GM23338 (cell line): ENCODE measurements around the gene RASSF1. TPM values are rescaled to one million over a fixed set of nuclear protein-coding genes. Genes with fewer than 3 reads are reported as not detected.
A peak's percentile ranks its signal among the peaks of the same experiment; 100 is the strongest.

Experiments used
- ATAC-seq: fragments of 200-7000 bp; cut with Tn5 transposase; 3 replicates; pipeline ENCODE4 v1.9.1; 2020
- DNase-seq: peaks from one replicate; pipeline ENCODE4 v3.0.0-alpha.2; 2015; ENCODE audit warnings: low spot score
- H2AFZ ChIP-seq: fragments of 200-600 bp; sonication (generic); 2 replicates; pipeline ENCODE4 v1.8.0; 2016; ENCODE audit warnings: antibody characterized with exemption, mild to moderate bottlenecking, moderate library complexity
- H3F3A ChIP-seq: fragments of 200-600 bp; sonication (generic); replicated peaks from 2 replicates; pipeline ENCODE4 v1.8.0; 2017; ENCODE audit warnings: antibody characterized with exemption, mixed run types, low read depth
- H3K27ac ChIP-seq: fragments of 200-600 bp; sonication (generic); 2 replicates; pipeline ENCODE4 v1.6.1; 2016; ENCODE audit warnings: low read depth
- H3K27me3 ChIP-seq: fragments of 200-600 bp; sonication (generic); 2 replicates; pipeline ENCODE4 v1.8.0; 2016; ENCODE audit warnings: mild to moderate bottlenecking, mixed run types, moderate library complexity; ENCODE audit not compliant: insufficient read depth
- H3K36me3 ChIP-seq: fragments of 200-600 bp; sonication (generic); 2 replicates; pipeline ENCODE4 v1.8.0; 2016; ENCODE audit warnings: mild to moderate bottlenecking; ENCODE audit not compliant: insufficient read depth
- H3K4me1 ChIP-seq: fragments of 200-600 bp; sonication (generic); 2 replicates; pipeline ENCODE4 v1.8.0; 2016; ENCODE audit warnings: mild to moderate bottlenecking, moderate library complexity; ENCODE audit not compliant: insufficient read depth
- H3K4me2 ChIP-seq: fragments of 200-600 bp; sonication (generic); 2 replicates; pipeline ENCODE4 v1.7.1; 2017; ENCODE audit warnings: mixed run types
- H3K4me3 ChIP-seq: fragments of 200-600 bp; sonication (generic); 2 replicates; pipeline ENCODE4 v1.6.1; 2016; ENCODE audit warnings: mixed run types
- H3K79me2 ChIP-seq: fragments of 200-600 bp; sonication (generic); replicated peaks from 2 replicates; pipeline ENCODE4 v1.8.0; 2017; ENCODE audit warnings: mild to moderate bottlenecking; ENCODE audit not compliant: insufficient read depth
- H3K9me2 ChIP-seq: fragments of 200-600 bp; sonication (generic); 2 replicates; pipeline ENCODE4 v1.8.0; 2017; ENCODE audit not compliant: insufficient read depth
- H4K20me1 ChIP-seq: fragments of 200-600 bp; sonication (generic); replicated peaks from 2 replicates; pipeline ENCODE4 v1.8.0; 2017; ENCODE audit warnings: mild to moderate bottlenecking; ENCODE audit not compliant: insufficient read depth
- H3K27ac Mint-ChIP-seq: 2 replicates; pipeline ENCODE4 v1.8.0; 2020; ENCODE audit warnings: inconsistent platforms, mild to moderate bottlenecking, moderate library complexity, mixed read lengths
- H3K27me3 Mint-ChIP-seq: 3 replicates; pipeline ENCODE4 v1.8.0; 2022; ENCODE audit warnings: low read depth, mild to moderate bottlenecking, moderate library complexity, mixed read lengths, inconsistent platforms; ENCODE audit not compliant: insufficient read depth, poor library complexity
- H3K36me3 Mint-ChIP-seq: 3 replicates; pipeline ENCODE4 v1.8.0; 2021; ENCODE audit warnings: low read depth, mild to moderate bottlenecking, inconsistent platforms, moderate library complexity, mixed read lengths
- H3K4me1 Mint-ChIP-seq: 3 replicates; pipeline ENCODE4 v1.8.0; 2020; ENCODE audit warnings: mild to moderate bottlenecking, inconsistent platforms, mixed read lengths
- H3K4me3 Mint-ChIP-seq: 3 replicates; pipeline ENCODE4 v1.8.0; 2021; ENCODE audit warnings: moderate library complexity, mild to moderate bottlenecking, inconsistent platforms, mixed read lengths
- H3K9me3 Mint-ChIP-seq: 3 replicates; pipeline ENCODE4 v1.8.0; 2020; ENCODE audit warnings: moderate library complexity, mild to moderate bottlenecking, inconsistent platforms, mixed read lengths
- CTCF ChIP-seq, 2 experiments: fragments of 200-600 bp in 1 of 2; sonication (generic) in 1 of 2; conservative IDR thresholded peaks; 2 replicates each; pipeline versions ENCODE4 v1.5.1 to v1.6.1; 2016 to 2017; ENCODE audit warnings: antibody characterized with exemption in 2 of 2, low read depth in 2 of 2, mild to moderate bottlenecking in 2 of 2, moderate library complexity in 1 of 2
- EZH2 ChIP-seq: fragments of 200-600 bp; sonication (generic); IDR thresholded peaks from one replicate; pipeline ENCODE4 v1.8.0; 2017; ENCODE audit warnings: antibody characterized with exemption, mild to moderate bottlenecking, low read depth; ENCODE audit not compliant: unreplicated experiment
- EZH2phosphoT487 ChIP-seq: fragments of 200-600 bp; sonication (generic); IDR thresholded peaks from one replicate; pipeline ENCODE4 v1.8.1; 2018; ENCODE audit warnings: antibody characterized with exemption; ENCODE audit not compliant: unreplicated experiment
- JUNB ChIP-seq: IDR thresholded peaks from one replicate; pipeline ENCODE4 v1.6.1; 2016; ENCODE audit warnings: antibody characterized with exemption; ENCODE audit not compliant: unreplicated experiment
- REST ChIP-seq: IDR thresholded peaks from one replicate; pipeline ENCODE4 v1.6.1; 2018; ENCODE audit warnings: antibody characterized with exemption; ENCODE audit not compliant: unreplicated experiment
- STAT1 ChIP-seq: IDR thresholded peaks from one replicate; pipeline ENCODE4 v1.6.1; 2016; ENCODE audit warnings: antibody characterized with exemption; ENCODE audit not compliant: unreplicated experiment
- ZNF114 ChIP-seq: fragments of 250-450 bp; sonication (Bioruptor Pico); IDR thresholded peaks from 2 replicates; pipeline ENCODE4 v1.5.0; 2020; ENCODE audit warnings: mild to moderate bottlenecking, moderate library complexity
- ZNF331 ChIP-seq: fragments of 250-450 bp; sonication (Bioruptor Pico); IDR thresholded peaks from 2 replicates; pipeline ENCODE4 v1.5.0; 2020; ENCODE audit warnings: low read depth, mild to moderate bottlenecking, moderate library complexity
- polyA plus RNA-seq: library from polyadenylated mRNA; unstranded; fragments of >200 nt; fragmentation: Nextera tagmentation; extraction: Ambion mirVana; gene quantifications from 2 replicates; pipeline ENCODE4 v1.2.1, GENCODE V29; 2016
- total RNA-seq: library from RNA; depleted of rRNA; stranded (reverse); fragments of >200 nt; shearing (Covaris generic); gene quantifications from 2 replicates; pipeline ENCODE4 v1.2.3, GENCODE V29; 2014
- TF ChIP-seq, protein P1 (sequence below): IDR thresholded peaks from 2 replicates; pipeline ENCODE4 v1.6.1; 2016; ENCODE audit warnings: antibody characterized with exemption

Gene RASSF1
- total and polyA plus RNA-seq, 2 experiments from 2014 or later, result 9.6 to 15.7 TPM

DNA sequence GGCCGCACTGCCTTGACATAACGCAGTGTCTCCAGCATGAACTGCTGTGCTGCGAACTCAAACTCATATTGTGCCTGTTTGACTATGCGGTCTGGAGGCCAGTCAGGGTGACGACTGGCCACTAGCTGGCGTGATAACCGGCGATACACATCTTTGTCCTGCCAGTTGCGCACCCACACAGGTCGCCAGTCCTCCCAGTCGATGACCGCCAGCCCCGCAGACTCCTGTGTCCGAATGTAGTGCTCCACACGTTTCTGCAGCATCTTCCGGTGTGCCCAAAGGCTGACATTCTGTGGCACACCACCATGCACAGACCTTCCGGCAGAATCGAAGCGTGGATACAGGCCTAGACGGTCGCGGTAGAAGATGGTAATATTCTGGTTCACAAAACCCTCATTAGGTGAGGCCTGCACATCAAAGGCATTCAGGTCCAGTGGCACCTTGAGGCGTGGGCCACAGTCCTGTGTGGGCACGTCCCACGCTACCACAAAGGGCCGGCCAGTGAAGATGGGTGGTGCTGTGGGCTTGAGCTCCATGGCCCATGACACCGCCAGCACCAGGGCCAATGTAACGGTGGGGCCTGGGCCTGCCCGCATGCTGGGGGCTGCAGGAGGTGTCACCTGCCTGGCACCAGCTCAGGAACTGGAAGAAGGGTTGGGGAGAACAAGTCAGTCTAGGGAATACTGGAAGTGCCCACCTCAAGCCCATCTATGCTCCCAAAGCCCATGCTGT, 20.6 kb downstream of the RASSF1 start:
- H3K36me3 Mint-ChIP-seq, result peaks cover 56% of the 10 kb centered on the region
- peak overlapping the region; percentile 86 for H3K4me3 Mint-ChIP-seq
- peaks cover 5% of the 10 kb centered on the region; the same call in 1 of the 2 replicates for H4K20me1 ChIP-seq
- H3K27me3 Mint-ChIP-seq, result peaks cover 15% of the 10 kb centered on the region
- 0 out of 2 replicates have a peak overlapping the region, but pooled peaks have one; percentile 82 for H3K27ac Mint-ChIP-seq
- peaks cover 15% of the 10 kb centered on the region for H3K4me1 ChIP-seq
- no peak for TF ChIP-seq REST
- TF ChIP-seq CTCF (conservative IDR thresholded peaks at IDR 0.05; ENCODE audit: low read depth in 2 of 2), result peak in 1 of 2 experiments; percentile 27; a peak in 2 of 4 replicates
- H3K27me3 ChIP-seq, result no peaks in the 10 kb centered on the region
- H3K9me3 Mint-ChIP-seq, result no peaks in the 10 kb centered on the region
- DNase-seq (no peak), ATAC-seq (no peak)
- H3K27ac ChIP-seq, result peak overlapping the region; percentile 100
- peaks cover 26% of the 10 kb centered on the region for H3K79me2 ChIP-seq
- H3K9me2 ChIP-seq, result no peaks in the 10 kb centered on the region
- H3K36me3 ChIP-seq, result peaks cover 8% of the 10 kb centered on the region
- H3K4me3 ChIP-seq, result peak overlapping the region; percentile 97
- peak overlapping the region; percentile 99 for H3K4me2 ChIP-seq
- peaks cover 43% of the 10 kb centered on the region for H3K4me1 Mint-ChIP-seq
- H2AFZ ChIP-seq, result no peak overlapping the region
- H3F3A ChIP-seq, result peaks cover 20% of the 10 kb centered on the region; the same call in 1 of the 2 replicates

DNA sequence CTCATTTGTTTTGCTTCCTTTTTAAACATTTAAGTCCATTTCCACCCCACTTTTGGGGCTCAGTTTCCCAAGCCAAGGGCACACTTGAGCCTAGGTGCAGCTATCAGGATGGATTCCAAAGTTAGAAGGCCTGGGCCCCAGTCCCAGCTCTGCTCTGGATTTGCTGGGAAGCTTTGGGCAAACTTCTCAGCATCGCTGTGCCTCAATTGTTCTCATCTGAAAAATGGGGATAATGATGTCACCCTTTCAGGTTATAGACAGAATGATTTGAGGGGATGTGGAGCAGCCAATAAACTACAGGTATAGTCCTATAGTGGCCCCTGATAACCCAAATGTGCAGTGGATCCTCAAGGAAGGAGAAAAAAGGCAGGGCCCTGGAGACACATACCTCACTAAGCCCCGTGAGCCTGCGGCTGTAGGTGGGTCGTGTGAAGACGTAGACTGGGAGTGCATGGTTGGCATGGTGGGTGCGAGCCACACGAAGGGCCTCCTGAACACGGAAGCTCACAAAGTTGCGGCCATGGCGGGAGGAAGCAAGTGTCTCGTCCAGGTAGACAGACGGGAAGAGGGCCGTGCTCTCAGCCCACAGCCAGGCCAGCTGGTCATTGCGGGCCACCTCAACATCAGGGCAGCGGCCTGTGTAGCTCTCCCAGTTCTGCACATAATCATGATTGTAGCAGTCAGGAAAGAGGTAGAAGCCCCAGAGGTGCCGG, 21.3 kb downstream of the RASSF1 start:
- Histone ChIP-seq H3K27ac (no peak overlapping the region), H3K36me3 (peaks cover 8% of the 10 kb centered on the region), H3K4me1 (peaks cover 15% of the 10 kb centered on the region), H3K9me2 (no peaks in the 10 kb centered on the region), H3F3A (peaks cover 21% of the 10 kb centered on the region; the same call in 1 of the 2 replicates), H3K4me3 (no peak overlapping the region), H2AFZ (no peak overlapping the region), H3K4me2 (no peak overlapping the region), H4K20me1 (peaks cover 5% of the 10 kb centered on the region; the same call in 1 of the 2 replicates), H3K79me2 (peaks cover 26% of the 10 kb centered on the region), H3K27me3 (no peaks in the 10 kb centered on the region)
- peaks cover 37% of the 10 kb centered on the region for H3K4me1 Mint-ChIP-seq
- peaks cover 10% of the 10 kb centered on the region for H3K27me3 Mint-ChIP-seq
- 0 out of 3 replicates have a peak, but pooled peaks cover under 1% of the 10 kb centered on the region for H3K9me3 Mint-ChIP-seq
- peak overlapping the region; percentile 86 for H3K4me3 Mint-ChIP-seq
- peaks cover 52% of the 10 kb centered on the region for H3K36me3 Mint-ChIP-seq
- H3K27ac Mint-ChIP-seq, result no peak overlapping the region
- DNase-seq (no peak), ATAC-seq (no peak)
- TF ChIP-seq STAT1 (no peak), EZH2 (no peak), REST (no peak), ZNF331 (no peak), JUNB (no peak), ZNF114 (CRISPR knock-in tag) (no peak), EZH2phosphoT487 (no peak)
- TF ChIP-seq, protein P1, sequence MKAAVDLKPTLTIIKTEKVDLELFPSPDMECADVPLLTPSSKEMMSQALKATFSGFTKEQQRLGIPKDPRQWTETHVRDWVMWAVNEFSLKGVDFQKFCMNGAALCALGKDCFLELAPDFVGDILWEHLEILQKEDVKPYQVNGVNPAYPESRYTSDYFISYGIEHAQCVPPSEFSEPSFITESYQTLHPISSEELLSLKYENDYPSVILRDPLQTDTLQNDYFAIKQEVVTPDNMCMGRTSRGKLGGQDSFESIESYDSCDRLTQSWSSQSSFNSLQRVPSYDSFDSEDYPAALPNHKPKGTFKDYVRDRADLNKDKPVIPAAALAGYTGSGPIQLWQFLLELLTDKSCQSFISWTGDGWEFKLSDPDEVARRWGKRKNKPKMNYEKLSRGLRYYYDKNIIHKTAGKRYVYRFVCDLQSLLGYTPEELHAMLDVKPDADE, result no peak
